Activated naive CD4-positive, alpha-beta T cell treated with anti-CD3 and anti-CD28 coated beads, Interleukin-2, amount 10 ng/mL, durations not matched to agents 7 days and 5 days (primary cell): ENCODE measurements around the gene FHAD1.

Source experiments
- CTCF ChIA-PET: fragments of 350-600 bp; sonication (Branson Sonifier 250); formaldehyde crosslinking; loops from one replicate; lab custom pipeline; 2021; ENCODE audit warnings: antibody characterized with exemption; lab: Charles Lee
- DNase-seq: peaks from one replicate; pipeline ENCODE4 v3.0.0-alpha.2; 2020
- H3K27ac Mint-ChIP-seq: one replicate; pipeline ENCODE4 v1.8.0; 2021; ENCODE audit warnings: mild to moderate bottlenecking, moderate library complexity, mixed read lengths
- H3K27me3 Mint-ChIP-seq: one replicate; pipeline ENCODE4 v1.8.0; 2021; ENCODE audit warnings: mild to moderate bottlenecking, mixed read lengths
- H3K36me3 Mint-ChIP-seq: one replicate; pipeline ENCODE4 v1.8.0; 2021; ENCODE audit warnings: mixed read lengths
- H3K4me1 Mint-ChIP-seq: one replicate; pipeline ENCODE4 v1.8.0; 2021; ENCODE audit warnings: mixed read lengths
- H3K4me3 Mint-ChIP-seq: one replicate; pipeline ENCODE4 v1.8.0; 2021; ENCODE audit warnings: mild to moderate bottlenecking, moderate library complexity, mixed read lengths
- H3K9me3 Mint-ChIP-seq: one replicate; pipeline ENCODE4 v1.8.0; 2021; ENCODE audit warnings: mixed read lengths

The FHAD1 gene

GRCh38 chr1:15344800-15345704 lies 98.0 kb downstream of the FHAD1 start:
- Mint-ChIP-seq H3K36me3 (peaks cover 3% of the 10 kb centered on the region), H3K9me3 (no peaks in the 10 kb centered on the region), H3K27ac (peak overlapping the region; percentile 24), H3K4me3 (no peak overlapping the region), H3K4me1 (peaks cover 75% of the 10 kb centered on the region), H3K27me3 (peaks cover 66% of the 10 kb centered on the region)
- CTCF ChIA-PET, result interaction anchor here (0.8 kb wide), 1 partner anchor 22 kb away, joined by 3 read pairs; no protein-coding TSS in a partner anchor
- DNase-seq, result no peak

GRCh38 chr1:15345705-15346345 lies 98.8 kb downstream of the FHAD1 start:
- peak overlapping the region; percentile 76 for H3K27ac Mint-ChIP-seq

DNA sequence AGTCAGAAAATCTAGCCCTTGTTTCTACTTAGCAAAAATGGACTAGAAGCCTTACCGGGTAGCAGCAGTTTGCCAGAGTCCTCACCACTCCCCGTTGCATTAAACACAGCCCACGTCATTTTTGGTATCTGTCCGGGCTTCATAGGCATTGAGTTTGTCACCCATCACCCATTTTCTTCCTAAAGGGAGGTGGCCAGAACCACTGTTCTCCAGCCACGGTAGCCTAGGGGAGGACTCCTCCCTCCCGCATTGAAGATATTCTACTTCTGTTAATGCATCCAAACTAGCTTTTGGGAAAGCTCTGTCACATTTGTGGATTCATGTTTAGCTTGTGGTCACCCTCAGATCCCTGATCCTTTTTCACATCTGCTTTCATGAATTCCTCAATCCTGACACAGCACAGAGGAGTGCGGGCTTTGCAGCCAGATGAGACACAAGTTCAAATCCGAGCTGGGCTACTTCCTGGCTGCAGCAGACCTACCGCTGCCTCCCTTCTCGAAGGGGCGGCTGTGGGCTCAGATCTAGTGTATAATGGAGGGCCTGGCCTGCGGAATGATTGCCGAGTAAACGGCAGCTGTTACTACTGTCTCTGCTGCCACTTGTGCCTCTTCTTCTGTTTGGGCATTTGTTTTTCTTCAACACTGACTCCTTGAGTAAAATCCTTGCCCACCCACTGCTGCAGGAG lies 99.5 kb downstream of the FHAD1 start:
- Mint-ChIP-seq H3K27ac (peak overlapping the region; percentile 76), H3K27me3 (peaks cover 70% of the 10 kb centered on the region), H3K4me3 (peak overlapping the region; percentile 25), H3K9me3 (no peaks in the 10 kb centered on the region), H3K36me3 (peaks cover 3% of the 10 kb centered on the region), H3K4me1 (peaks cover 72% of the 10 kb centered on the region)
- no peak for DNase-seq
- CTCF ChIA-PET, result interaction anchor here (0.8 kb wide), 1 partner anchor 70 kb away, joined by 4 read pairs; no protein-coding TSS in a partner anchor

More at GRCh38 chr1:15345705-15346345, 98.8 kb downstream of the FHAD1 start:
- Mint-ChIP-seq H3K9me3 (no peaks in the 10 kb centered on the region), H3K4me3 (peak overlapping the region; percentile 25), H3K4me1 (peaks cover 74% of the 10 kb centered on the region), H3K36me3 (peaks cover 3% of the 10 kb centered on the region), H3K27me3 (peaks cover 72% of the 10 kb centered on the region)
- DNase-seq, result peak; percentile 72
- CTCF ChIA-PET, result interaction anchor here (0.8 kb wide), 1 partner anchor 71 kb away, joined by 4 read pairs; no protein-coding TSS in a partner anchor

- Mint-ChIP-seq H3K4me1 (peaks cover 71% of the 10 kb centered on the region), H3K36me3 (peaks cover 3% of the 10 kb centered on the region), H3K27me3 (peaks cover 67% of the 10 kb centered on the region), H3K27ac (peak overlapping the region; percentile 47), H3K9me3 (no peaks in the 10 kb centered on the region), H3K4me3 (no peak overlapping the region)
- CTCF ChIA-PET, result no interaction called here
- DNase-seq, result peak; percentile 33
These were observed 100.2 kb downstream of the FHAD1 start for GRCh38 chr1:15347182-15347581.

- no peak for DNase-seq
- H3K27me3 Mint-ChIP-seq, result peaks cover 68% of the 10 kb centered on the region
- no peaks in the 10 kb centered on the region for H3K9me3 Mint-ChIP-seq
- no peak overlapping the region for H3K4me3 Mint-ChIP-seq
- H3K27ac Mint-ChIP-seq, result no peak overlapping the region
- CTCF ChIA-PET, result no interaction called here
- H3K4me1 Mint-ChIP-seq, result peaks cover 69% of the 10 kb centered on the region
- no peaks in the 10 kb centered on the region for H3K36me3 Mint-ChIP-seq
These were observed 101.6 kb downstream of the FHAD1 start for GRCh38 chr1:15348648-15349047.

GRCh38 chr1:15349133-15349532 lies 102.1 kb downstream of the FHAD1 start:
- H3K27ac Mint-ChIP-seq, result no peak overlapping the region
- no peaks in the 10 kb centered on the region for H3K9me3 Mint-ChIP-seq
- H3K4me1 Mint-ChIP-seq, result peaks cover 64% of the 10 kb centered on the region
- no peak overlapping the region for H3K4me3 Mint-ChIP-seq
- H3K36me3 Mint-ChIP-seq, result no peaks in the 10 kb centered on the region
- CTCF ChIA-PET, result no interaction called here
- H3K27me3 Mint-ChIP-seq, result peaks cover 64% of the 10 kb centered on the region
- no peak for DNase-seq

DNA sequence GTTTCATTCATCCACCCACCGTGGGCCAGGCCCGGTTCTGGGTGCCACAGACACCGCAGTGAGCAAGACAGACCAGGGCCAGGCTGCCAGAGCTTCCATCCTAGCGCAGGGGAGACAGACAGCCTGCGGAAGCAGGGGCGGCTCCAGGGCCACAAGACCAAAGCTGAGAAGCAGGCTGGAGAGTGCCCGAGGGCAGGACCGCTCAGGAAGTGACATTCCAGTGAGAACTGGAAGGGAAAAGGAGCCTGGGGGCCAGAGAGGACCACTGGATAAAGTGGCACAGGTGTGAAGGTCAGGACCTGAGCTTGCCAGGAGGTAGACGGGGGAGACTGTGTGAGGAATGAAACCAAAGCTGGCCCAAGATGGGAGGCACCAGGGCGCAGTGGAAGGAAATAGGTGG lies 103.1 kb downstream of the FHAD1 start:
- H3K36me3 Mint-ChIP-seq, result no peaks in the 10 kb centered on the region

DNA sequence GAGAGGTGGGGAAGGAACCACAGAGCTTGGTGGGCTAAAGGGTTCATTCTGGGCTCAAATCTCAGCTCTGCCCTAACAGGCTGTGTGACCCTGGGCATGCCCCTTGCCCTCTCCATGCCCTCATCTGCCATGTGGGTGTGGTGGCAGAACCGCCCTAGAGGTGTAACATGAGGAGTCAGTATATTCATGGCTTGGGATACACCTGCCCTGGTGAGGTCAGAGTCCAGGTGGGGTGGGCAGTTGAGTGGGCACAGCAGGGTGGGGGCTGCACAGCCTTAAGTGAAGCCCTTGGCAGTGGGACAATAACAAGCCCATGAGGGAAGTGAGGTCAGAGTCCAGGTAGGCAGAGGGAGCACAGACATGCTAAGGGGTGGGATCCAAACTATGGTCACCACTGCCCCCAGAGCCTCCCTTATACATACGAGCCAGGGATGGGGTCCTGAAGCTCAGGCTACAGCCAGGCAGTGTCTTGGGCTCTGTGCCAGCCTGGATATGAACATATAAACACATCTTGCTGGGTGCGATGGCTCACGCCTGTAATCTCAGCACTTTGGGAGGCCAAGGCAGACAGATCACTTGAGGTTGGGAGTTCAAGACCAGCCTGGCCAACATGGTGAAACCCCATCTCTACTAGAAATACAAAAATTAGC lies 103.7 kb downstream of the FHAD1 start:
- Mint-ChIP-seq H3K4me1 (peaks cover 48% of the 10 kb centered on the region), H3K4me3 (no peak overlapping the region), H3K27ac (no peak overlapping the region), H3K27me3 (peaks cover 54% of the 10 kb centered on the region), H3K36me3 (no peaks in the 10 kb centered on the region), H3K9me3 (no peaks in the 10 kb centered on the region)
- CTCF ChIA-PET, result no interaction called here
- DNase-seq, result no peak

More for the DNA sequence above, 103.1 kb downstream of the FHAD1 start:
- DNase-seq, result no peak
- no peak overlapping the region for H3K27ac Mint-ChIP-seq
- CTCF ChIA-PET, result no interaction called here
- H3K9me3 Mint-ChIP-seq, result no peaks in the 10 kb centered on the region
- peaks cover 54% of the 10 kb centered on the region for H3K4me1 Mint-ChIP-seq
- peaks cover 59% of the 10 kb centered on the region for H3K27me3 Mint-ChIP-seq
- H3K4me3 Mint-ChIP-seq, result no peak overlapping the region

DNA sequence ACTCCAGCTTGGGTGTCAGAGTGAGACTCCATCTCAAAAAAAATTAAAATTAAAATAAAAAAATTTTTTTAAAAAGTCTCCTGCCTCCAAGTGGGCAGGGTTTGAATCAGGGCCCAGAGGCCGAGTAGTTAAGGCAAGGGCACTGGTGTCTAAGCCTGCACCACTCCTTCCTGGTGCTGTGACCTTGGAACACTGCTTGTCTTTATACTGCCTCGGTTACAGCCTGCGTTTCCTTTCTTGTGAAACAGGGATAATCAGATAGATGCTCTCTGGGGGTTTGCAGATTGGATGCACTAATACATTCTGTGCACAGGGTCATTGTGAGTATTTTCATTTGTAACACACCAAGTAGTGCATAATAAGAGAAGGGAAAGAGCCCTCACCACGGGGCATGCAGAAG lies 104.3 kb downstream of the FHAD1 start:
- DNase-seq, result no peak

DNA sequence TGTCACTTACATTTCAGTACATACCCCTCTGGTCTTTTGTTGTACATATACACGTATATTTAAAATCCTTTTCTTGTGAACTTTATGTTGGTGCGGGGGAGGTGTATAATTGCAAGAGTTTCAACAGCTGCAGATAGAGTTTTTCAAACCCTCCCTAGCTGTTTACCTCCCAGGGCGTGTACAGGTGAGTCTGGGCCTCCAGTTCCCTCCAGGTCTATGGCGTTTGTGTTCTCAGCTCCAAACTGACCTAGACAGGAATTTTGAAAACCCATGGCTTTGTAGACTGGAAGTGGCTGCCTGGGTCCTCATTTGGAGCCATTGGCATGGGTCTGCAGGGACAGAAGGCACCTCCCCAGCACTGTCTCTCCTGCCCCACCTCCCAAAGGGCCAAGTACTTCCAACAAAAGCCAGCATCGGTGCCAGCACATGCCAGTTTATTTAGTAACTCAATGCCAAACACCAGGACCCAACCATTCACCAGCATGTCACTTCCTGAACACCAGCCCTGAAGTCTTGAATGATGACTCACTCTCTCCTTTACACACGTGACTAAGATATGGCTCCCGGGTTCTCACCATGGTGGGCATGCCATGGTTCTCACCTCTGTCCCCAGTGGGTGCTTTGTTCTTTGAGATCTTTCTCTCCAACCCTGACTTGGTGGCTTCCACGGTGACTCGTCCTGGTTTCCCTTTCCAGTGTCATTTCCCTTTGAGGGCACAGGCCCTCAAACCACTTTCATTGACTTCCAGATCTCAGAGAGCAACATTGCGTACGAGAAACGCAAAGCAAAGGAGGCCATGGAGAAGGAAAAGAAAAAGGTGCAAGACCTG lies 105.3 kb downstream of the FHAD1 start:
- CTCF ChIA-PET, result no interaction called here
- no peaks in the 10 kb centered on the region for H3K9me3 Mint-ChIP-seq
- no peaks in the 10 kb centered on the region for H3K36me3 Mint-ChIP-seq
- H3K4me1 Mint-ChIP-seq, result peaks cover 32% of the 10 kb centered on the region
- no peak overlapping the region for H3K27ac Mint-ChIP-seq
- peak; percentile 39 for DNase-seq
- no peak overlapping the region for H3K4me3 Mint-ChIP-seq
- H3K27me3 Mint-ChIP-seq, result peaks cover 44% of the 10 kb centered on the region

More for the DNA sequence above, 104.3 kb downstream of the FHAD1 start:
- peaks cover 42% of the 10 kb centered on the region for H3K4me1 Mint-ChIP-seq
- H3K27me3 Mint-ChIP-seq, result peaks cover 49% of the 10 kb centered on the region
- CTCF ChIA-PET, result no interaction called here
- no peak overlapping the region for H3K27ac Mint-ChIP-seq
- H3K36me3 Mint-ChIP-seq, result no peaks in the 10 kb centered on the region
- no peaks in the 10 kb centered on the region for H3K9me3 Mint-ChIP-seq
- H3K4me3 Mint-ChIP-seq, result no peak overlapping the region

DNA sequence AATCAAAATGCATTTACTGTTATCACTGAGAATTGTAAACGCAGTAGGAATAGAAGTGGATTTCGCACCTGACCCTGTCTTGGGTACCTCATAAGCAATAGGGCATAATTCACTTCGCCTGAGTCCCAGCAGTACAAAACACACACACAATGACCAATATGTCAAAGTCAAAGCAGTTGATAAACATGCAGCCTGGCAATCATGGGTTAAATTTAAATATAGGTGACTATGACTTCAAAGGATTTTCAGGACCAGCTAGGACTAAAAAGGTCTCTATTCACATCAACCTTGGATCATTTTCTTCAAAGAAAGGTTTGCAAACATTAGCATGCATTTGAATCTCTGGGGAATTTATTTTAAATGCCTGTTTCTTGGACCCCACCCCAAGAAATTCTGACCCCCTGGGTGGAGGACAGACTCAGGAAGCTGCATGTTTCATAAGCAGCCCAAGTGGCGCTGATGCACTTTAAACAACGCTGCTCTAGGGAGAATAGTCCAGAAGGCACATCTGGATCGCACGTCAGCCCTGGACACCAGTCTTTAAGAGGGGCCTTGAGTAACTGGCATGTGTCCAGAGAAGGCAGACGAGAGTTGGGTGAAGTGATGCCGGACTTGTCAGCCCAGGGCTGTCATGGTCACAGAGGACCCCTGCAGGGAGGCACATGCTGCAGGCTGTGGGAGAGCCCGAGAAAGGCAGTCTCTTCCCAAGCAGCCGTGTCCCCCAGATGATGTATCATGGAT lies 107.0 kb downstream of the FHAD1 start:
- Mint-ChIP-seq H3K4me1 (peaks cover 17% of the 10 kb centered on the region), H3K4me3 (no peak overlapping the region), H3K27ac (no peak overlapping the region), H3K36me3 (no peaks in the 10 kb centered on the region), H3K9me3 (no peaks in the 10 kb centered on the region), H3K27me3 (peaks cover 47% of the 10 kb centered on the region)
- CTCF ChIA-PET, result no interaction called here
- DNase-seq, result no peak

DNA sequence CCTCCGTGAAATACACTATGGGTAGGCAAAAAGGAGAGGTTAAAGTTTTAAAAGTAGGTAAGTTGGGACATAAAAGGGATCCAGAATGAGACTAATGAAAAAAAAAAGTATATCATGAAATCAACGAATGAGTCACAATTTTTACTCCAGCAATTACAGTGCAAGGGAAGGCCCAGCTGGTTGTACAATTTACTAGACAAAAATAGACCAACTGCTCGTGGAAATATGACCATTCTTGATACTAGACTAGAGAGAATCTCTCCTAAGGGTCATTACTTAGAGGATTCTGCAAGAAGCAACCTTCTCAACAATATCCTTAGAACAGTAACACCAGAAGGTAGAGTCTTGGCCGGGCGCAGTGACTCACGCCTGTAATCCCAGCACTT lies 107.5 kb downstream of the FHAD1 start:
- Mint-ChIP-seq H3K4me1 (peaks cover 17% of the 10 kb centered on the region), H3K36me3 (no peaks in the 10 kb centered on the region), H3K9me3 (no peaks in the 10 kb centered on the region), H3K27ac (no peak overlapping the region), H3K4me3 (no peak overlapping the region), H3K27me3 (peaks cover 41% of the 10 kb centered on the region)
- DNase-seq, result no peak
- CTCF ChIA-PET, result no interaction called here
